ENCODE results near the gene AFF3.
"Not testable (repeated sequence)": the region's sequence is repeated elsewhere in the genome, so short reads cannot be mapped to it uniquely, and the experiment has no call there.

GRCh38 chr2:100098855-100099254 lies 43.5 kb downstream of the AFF3 start:
- not testable (repeated sequence) for TF ChIP-seq CTCF (IDR thresholded peaks at IDR 0.05; ENCODE audit: low read depth, low read length, poor library complexity, severe bottlenecking); EZH2phosphoT487 (IDR thresholded peaks at IDR 0.05; ENCODE audit: borderline replicate concordance, low read length)
